Measurements from ENCODE around the gene JPH2. TPM values are rescaled to one million over a fixed set of nuclear protein-coding genes. Genes with fewer than 3 reads are reported as not detected.

The JPH2 gene
- total RNA-seq, 6 donors from 2014 or later = 3.5 to 9.2 (median 5.0) TPM

DNA sequence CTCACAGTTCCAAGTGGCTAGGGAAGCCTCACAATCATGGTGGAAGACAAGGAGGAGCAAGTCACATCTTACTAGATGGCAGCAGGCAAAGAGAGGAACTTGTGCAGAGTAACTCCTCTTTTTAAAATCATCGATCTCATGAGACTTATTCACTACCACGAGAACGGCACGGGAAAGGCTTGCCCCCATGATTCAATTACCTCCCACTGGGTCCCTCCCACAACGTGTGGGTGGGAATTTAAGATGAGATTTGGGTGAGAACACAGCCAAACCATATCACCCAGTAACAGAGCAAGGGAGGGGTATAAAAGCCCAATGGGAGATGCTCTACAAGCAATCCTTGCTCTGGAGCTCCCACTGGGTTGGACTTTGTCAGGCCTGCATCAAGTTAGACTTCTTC lies 80.4 kb downstream of the JPH2 start:
- Histone ChIP-seq H3K4me1 (no peaks in the 10 kb centered on the region), H3K4me3 (no peak overlapping the region), H3K36me3 (no peaks in the 10 kb centered on the region), H3K9me3 (peaks cover 0 to 9% (median 0%) of the 10 kb centered on the region in 4 donors), H3K27me3 (no peaks in the 10 kb centered on the region), H3K27ac (no peak overlapping the region)
- WGBS, 2 donors = 73 to 83% methylated on average over 5 of the region's 5 CpGs
- DNase-seq (no peak), ATAC-seq (ENCODE audit: low FRiP score in 2 of 2) (no peak)
- no peak for TF ChIP-seq CTCF (IDR thresholded peaks at IDR 0.05)
- TF ChIP-seq POLR2A (IDR thresholded peaks at IDR 0.05) = no peak
- no peak for TF ChIP-seq POLR2AphosphoS5 (IDR thresholded peaks at IDR 0.05)
- no peak for TF ChIP-seq EP300 (IDR thresholded peaks at IDR 0.05)

GRCh38 chr20:44104798-44105517 lies 82.0 kb downstream of the JPH2 start:
- WGBS, 2 donors = 49 to 50% methylated on average over 7 of the region's 7 CpGs
- ATAC-seq (ENCODE audit: low FRiP score in 2 of 2) (no peak), DNase-seq (no peak)

GRCh38 chr20:44102582-44102981 lies 84.4 kb downstream of the JPH2 start:
- ATAC-seq (ENCODE audit: low FRiP score in 2 of 2) (no peak), DNase-seq (no peak)
- peaks cover 0 to 6% (median 0%) of the 10 kb centered on the region in 4 donors for H3K9me3 ChIP-seq
- H3K27ac ChIP-seq = no peak overlapping the region
- H3K4me3 ChIP-seq = no peak overlapping the region
- H3K4me1 ChIP-seq = no peaks in the 10 kb centered on the region
- TF ChIP-seq POLR2A (IDR thresholded peaks at IDR 0.05) = no peak
- TF ChIP-seq POLR2AphosphoS5 (IDR thresholded peaks at IDR 0.05) = no peak
- TF ChIP-seq EP300 (IDR thresholded peaks at IDR 0.05) = no peak
- TF ChIP-seq CTCF (IDR thresholded peaks at IDR 0.05) = no peak
- no peaks in the 10 kb centered on the region for H3K27me3 ChIP-seq
- H3K36me3 ChIP-seq = no peaks in the 10 kb centered on the region
- 86 to 94% methylated on average over 1 of the region's 1 CpG for WGBS, 2 donors

More at GRCh38 chr20:44104798-44105517, 82.0 kb downstream of the JPH2 start:
- H3K4me3 ChIP-seq = no peak overlapping the region
- peaks cover 0 to 9% (median 0%) of the 10 kb centered on the region in 4 donors for H3K9me3 ChIP-seq
- H3K36me3 ChIP-seq = no peaks in the 10 kb centered on the region
- H3K27me3 ChIP-seq = no peaks in the 10 kb centered on the region
- no peaks in the 10 kb centered on the region for H3K4me1 ChIP-seq
- TF ChIP-seq EP300 (IDR thresholded peaks at IDR 0.05) = no peak
- no peak for TF ChIP-seq POLR2A (IDR thresholded peaks at IDR 0.05)
- TF ChIP-seq CTCF (IDR thresholded peaks at IDR 0.05) = no peak
- TF ChIP-seq POLR2AphosphoS5 (IDR thresholded peaks at IDR 0.05) = no peak
- no peak overlapping the region for H3K27ac ChIP-seq

- no peak overlapping the region for H3K27ac ChIP-seq
- peaks cover 0 to 6% (median 0%) of the 10 kb centered on the region in 4 donors for H3K9me3 ChIP-seq
- no peak for TF ChIP-seq POLR2AphosphoS5 (IDR thresholded peaks at IDR 0.05)
- no peak for TF ChIP-seq EP300 (IDR thresholded peaks at IDR 0.05)
- no peak for TF ChIP-seq CTCF (IDR thresholded peaks at IDR 0.05)
- no peak for TF ChIP-seq POLR2A (IDR thresholded peaks at IDR 0.05)
- no peaks in the 10 kb centered on the region for H3K36me3 ChIP-seq
- 64 to 66% methylated on average over 7 of the region's 7 CpGs for WGBS, 2 donors
- ATAC-seq (ENCODE audit: low FRiP score in 2 of 2) (no peak), DNase-seq (no peak)
- no peak overlapping the region for H3K4me3 ChIP-seq
- H3K4me1 ChIP-seq = no peaks in the 10 kb centered on the region
- no peaks in the 10 kb centered on the region for H3K27me3 ChIP-seq
These were observed 87.2 kb downstream of the JPH2 start for GRCh38 chr20:44099832-44100231.

DNA sequence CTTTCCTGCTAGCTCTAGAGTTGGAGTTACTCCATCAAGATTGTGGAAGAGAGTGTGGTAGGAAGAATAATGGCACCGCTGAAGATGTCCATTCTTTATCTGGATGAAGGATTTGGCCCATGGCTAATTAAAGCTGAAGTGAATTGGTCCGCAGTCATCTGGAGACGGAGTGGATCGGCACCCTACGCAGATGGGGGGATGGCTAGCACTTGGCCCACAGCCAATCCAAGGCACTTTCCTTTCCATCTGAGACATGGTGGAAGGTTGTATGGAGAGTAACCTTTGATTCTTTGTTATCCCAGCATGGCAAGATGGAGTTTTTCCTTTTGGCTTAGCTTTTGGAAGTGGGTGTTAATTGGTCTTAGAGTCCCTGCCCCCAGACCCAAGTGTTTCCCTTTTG lies 88.3 kb downstream of the JPH2 start:
- H3K4me1 ChIP-seq = no peaks in the 10 kb centered on the region
- H3K27me3 ChIP-seq = no peaks in the 10 kb centered on the region
- 95% methylated on average over 5 of the region's 5 CpGs for WGBS, 2 donors
- H3K36me3 ChIP-seq = no peaks in the 10 kb centered on the region
- DNase-seq (no peak), ATAC-seq (ENCODE audit: low FRiP score in 2 of 2) (no peak)
- H3K27ac ChIP-seq = no peak overlapping the region
- H3K9me3 ChIP-seq = peaks cover 0 to 6% (median 0%) of the 10 kb centered on the region in 4 donors
- no peak overlapping the region for H3K4me3 ChIP-seq
- TF ChIP-seq POLR2AphosphoS5 (IDR thresholded peaks at IDR 0.05) (no peak), POLR2A (IDR thresholded peaks at IDR 0.05) (no peak)
